Fibroblast of skin of right biceps (primary cell): Measurements from ENCODE around the gene SCG5.
"Not testable (repeated sequence)": the region's sequence is repeated elsewhere in the genome, so short reads cannot be mapped to it uniquely, and the experiment has no call there.

Experiments
- DNase-seq: peaks from one replicate; pipeline ENCODE4 v3.0.0-alpha.2; 2013

Gene SCG5

GRCh38 chr15:32641517-32642059, at the start of gene SCG5:
SCG5 (plus strand) TSS chr15:32641710; CDS start chr15:32643593, 1,883 bp downstream.
- DNase-seq, result peak; percentile 31

GRCh38 chr15:32593151-32593550, 48.4 kb upstream of the SCG5 start, which contains the start of gene GOLGA8N:
GOLGA8N (plus strand) TSS chr15:32593456.
- not testable (repeated sequence) for DNase-seq

- not testable (repeated sequence) for DNase-seq
These were observed 32.0 kb upstream of the SCG5 start for GRCh38 chr15:32609518-32609917.

GRCh38 chr15:32610719-32611118, 30.8 kb upstream of the SCG5 start:
- DNase-seq, result peak; percentile 35

GRCh38 chr15:32614712-32615050, 26.8 kb upstream of the SCG5 start:
- not testable (repeated sequence) for DNase-seq

- peak; percentile 95 for DNase-seq
These were observed 26.2 kb upstream of the SCG5 start, which contains the start of gene ARHGAP11A for GRCh38 chr15:32615051-32615870. ARHGAP11A (plus strand) TSS chr15:32615504; CDS start chr15:32616212, 708 bp downstream.

GRCh38 chr15:32615871-32616426, 25.6 kb upstream of the SCG5 start:
- DNase-seq, result not testable (repeated sequence)

GRCh38 chr15:32636410-32636809, 5.1 kb upstream of the SCG5 start:
- DNase-seq, result no peak

GRCh38 chr15:32636908-32637567, 4.5 kb upstream of the SCG5 start:
- no peak for DNase-seq

- no peak for DNase-seq
These were observed 3.8 kb upstream of the SCG5 start for GRCh38 chr15:32637704-32638103.

- no peak for DNase-seq
These were observed 1.3 kb downstream of the SCG5 start for GRCh38 chr15:32642667-32643435.

GRCh38 chr15:32643907-32644445, 2.5 kb downstream of the SCG5 start:
- peak; percentile 62 for DNase-seq

GRCh38 chr15:32646291-32646690, 4.8 kb downstream of the SCG5 start:
- no peak for DNase-seq

- peak; percentile 55 for DNase-seq
These were observed 7.8 kb downstream of the SCG5 start for GRCh38 chr15:32649342-32649741.

GRCh38 chr15:32651229-32651837, 9.8 kb downstream of the SCG5 start:
- DNase-seq, result peak; percentile 80

GRCh38 chr15:32652178-32652577, 10.7 kb downstream of the SCG5 start:
- DNase-seq, result no peak

- peak; percentile 30 for DNase-seq
These were observed 14.6 kb downstream of the SCG5 start for GRCh38 chr15:32656091-32656490.

GRCh38 chr15:32656496-32656895, 15.0 kb downstream of the SCG5 start:
- no peak for DNase-seq

- no peak for DNase-seq
These were observed 15.8 kb downstream of the SCG5 start for GRCh38 chr15:32657198-32657883.

GRCh38 chr15:32657941-32658340, 16.4 kb downstream of the SCG5 start:
- DNase-seq, result no peak
